Measurements from ENCODE around the gene COL6A5.

DNA sequence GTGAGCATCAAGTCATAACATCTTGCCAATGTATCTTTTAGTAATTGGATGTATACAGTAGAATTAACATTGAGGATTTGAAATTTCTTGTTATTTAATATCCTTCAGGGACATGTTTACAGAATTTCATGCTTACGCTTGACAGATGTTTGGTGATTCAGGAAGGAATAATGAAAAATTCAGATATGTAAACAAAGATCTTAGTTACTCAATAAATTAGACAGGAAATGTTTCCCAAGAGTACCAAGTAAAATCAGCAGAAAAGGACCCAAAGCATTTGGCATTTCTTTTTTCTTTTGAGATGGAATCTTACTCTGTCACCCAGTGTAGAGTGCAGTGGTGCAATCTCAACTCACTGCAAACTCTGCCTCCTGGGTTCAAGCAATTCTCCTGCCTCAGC is 4.7 kb upstream of the COL6A5 start:
- TF ChIP-seq, protein P1, sequence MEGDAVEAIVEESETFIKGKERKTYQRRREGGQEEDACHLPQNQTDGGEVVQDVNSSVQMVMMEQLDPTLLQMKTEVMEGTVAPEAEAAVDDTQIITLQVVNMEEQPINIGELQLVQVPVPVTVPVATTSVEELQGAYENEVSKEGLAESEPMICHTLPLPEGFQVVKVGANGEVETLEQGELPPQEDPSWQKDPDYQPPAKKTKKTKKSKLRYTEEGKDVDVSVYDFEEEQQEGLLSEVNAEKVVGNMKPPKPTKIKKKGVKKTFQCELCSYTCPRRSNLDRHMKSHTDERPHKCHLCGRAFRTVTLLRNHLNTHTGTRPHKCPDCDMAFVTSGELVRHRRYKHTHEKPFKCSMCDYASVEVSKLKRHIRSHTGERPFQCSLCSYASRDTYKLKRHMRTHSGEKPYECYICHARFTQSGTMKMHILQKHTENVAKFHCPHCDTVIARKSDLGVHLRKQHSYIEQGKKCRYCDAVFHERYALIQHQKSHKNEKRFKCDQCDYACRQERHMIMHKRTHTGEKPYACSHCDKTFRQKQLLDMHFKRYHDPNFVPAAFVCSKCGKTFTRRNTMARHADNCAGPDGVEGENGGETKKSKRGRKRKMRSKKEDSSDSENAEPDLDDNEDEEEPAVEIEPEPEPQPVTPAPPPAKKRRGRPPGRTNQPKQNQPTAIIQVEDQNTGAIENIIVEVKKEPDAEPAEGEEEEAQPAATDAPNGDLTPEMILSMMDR (IDR thresholded peaks at IDR 0.05; ENCODE audit: insufficient read depth, low read length): no peak
- TF ChIP-seq GABPA (IDR thresholded peaks at IDR 0.05; ENCODE audit: low read depth): no peak
- TF ChIP-seq, protein P2, sequence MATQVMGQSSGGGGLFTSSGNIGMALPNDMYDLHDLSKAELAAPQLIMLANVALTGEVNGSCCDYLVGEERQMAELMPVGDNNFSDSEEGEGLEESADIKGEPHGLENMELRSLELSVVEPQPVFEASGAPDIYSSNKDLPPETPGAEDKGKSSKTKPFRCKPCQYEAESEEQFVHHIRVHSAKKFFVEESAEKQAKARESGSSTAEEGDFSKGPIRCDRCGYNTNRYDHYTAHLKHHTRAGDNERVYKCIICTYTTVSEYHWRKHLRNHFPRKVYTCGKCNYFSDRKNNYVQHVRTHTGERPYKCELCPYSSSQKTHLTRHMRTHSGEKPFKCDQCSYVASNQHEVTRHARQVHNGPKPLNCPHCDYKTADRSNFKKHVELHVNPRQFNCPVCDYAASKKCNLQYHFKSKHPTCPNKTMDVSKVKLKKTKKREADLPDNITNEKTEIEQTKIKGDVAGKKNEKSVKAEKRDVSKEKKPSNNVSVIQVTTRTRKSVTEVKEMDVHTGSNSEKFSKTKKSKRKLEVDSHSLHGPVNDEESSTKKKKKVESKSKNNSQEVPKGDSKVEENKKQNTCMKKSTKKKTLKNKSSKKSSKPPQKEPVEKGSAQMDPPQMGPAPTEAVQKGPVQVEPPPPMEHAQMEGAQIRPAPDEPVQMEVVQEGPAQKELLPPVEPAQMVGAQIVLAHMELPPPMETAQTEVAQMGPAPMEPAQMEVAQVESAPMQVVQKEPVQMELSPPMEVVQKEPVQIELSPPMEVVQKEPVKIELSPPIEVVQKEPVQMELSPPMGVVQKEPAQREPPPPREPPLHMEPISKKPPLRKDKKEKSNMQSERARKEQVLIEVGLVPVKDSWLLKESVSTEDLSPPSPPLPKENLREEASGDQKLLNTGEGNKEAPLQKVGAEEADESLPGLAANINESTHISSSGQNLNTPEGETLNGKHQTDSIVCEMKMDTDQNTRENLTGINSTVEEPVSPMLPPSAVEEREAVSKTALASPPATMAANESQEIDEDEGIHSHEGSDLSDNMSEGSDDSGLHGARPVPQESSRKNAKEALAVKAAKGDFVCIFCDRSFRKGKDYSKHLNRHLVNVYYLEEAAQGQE (IDR thresholded peaks at IDR 0.05; ENCODE audit: insufficient replicate concordance, low read depth): no peak
- no peak for TF ChIP-seq POLR2AphosphoS5 (IDR thresholded peaks at IDR 0.05; ENCODE audit: low read depth)
